ENCODE measurements around the gene FNDC10. TPM values are rescaled to one million over a fixed set of nuclear protein-coding genes. Genes with fewer than 3 reads are reported as not detected.

Gene FNDC10
- total and polyA plus RNA-seq, 2 donors (not counting 3 experiments of a cell fraction or from before 2014, with no cell fraction given): 1.5 to 2.3 TPM

DNA sequence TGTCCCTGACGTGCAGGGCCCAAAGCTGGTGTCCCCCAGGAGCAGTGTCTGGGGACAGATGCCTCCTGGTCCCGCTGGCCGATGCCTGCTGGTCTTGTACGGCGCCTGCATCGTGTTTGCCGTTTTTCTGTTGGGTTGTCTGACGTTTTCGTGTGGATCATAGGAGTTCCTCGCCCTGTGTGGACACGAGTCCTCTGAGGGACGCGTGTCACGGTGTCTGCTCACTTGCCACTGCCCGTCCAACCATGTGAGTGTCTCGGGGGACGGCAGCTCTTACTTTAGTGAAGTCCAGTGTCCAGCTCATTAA is 22.8 kb upstream of the FNDC10 start:
- Histone ChIP-seq H3K9me1 (replicated peaks; ENCODE audit: control insufficient read depth, extremely low read depth, insufficient read depth, low read length) (no peaks in the 10 kb centered on the region), H4K20me1 (replicated peaks; ENCODE audit: control insufficient read depth, extremely low read depth, insufficient read depth, low read length) (no peaks in the 10 kb centered on the region), H3K4me2 (ENCODE audit: insufficient read depth, low read length) (no peak overlapping the region), H3K4me1 (ENCODE audit: control insufficient read depth, extremely low read depth, insufficient read depth, low read length) (no peaks in the 10 kb centered on the region), H3K36me3 (ENCODE audit: control insufficient read depth in 2 of 2, extremely low read depth in 1 of 2, insufficient read depth in 2 of 2, low read length in 2 of 2) (peaks cover 0 to 2% of the 10 kb centered on the region in 2 experiments), H3K27ac (ENCODE audit: insufficient read depth, low read depth, low read length) (no peak overlapping the region), H3K9me3 (replicated peaks; ENCODE audit: control insufficient read depth, insufficient read depth, low read length) (no peaks in the 10 kb centered on the region), H3K4me3 (replicated peaks in 1 of 3; ENCODE audit: insufficient read depth in 1 of 3, low read depth in 1 of 3, low read length in 3 of 3) (no peak overlapping the region), H3K27me3 (ENCODE audit: control insufficient read depth in 2 of 2, insufficient read depth in 2 of 2, low read length in 2 of 2) (no peaks in the 10 kb centered on the region), H2AFZ (ENCODE audit: low read depth, low read length) (no peak overlapping the region), H3K9ac (replicated peaks; ENCODE audit: extremely low read depth, insufficient read depth, low read length) (no peak overlapping the region), H3K79me2 (ENCODE audit: control insufficient read depth, insufficient read depth, low read length) (no peaks in the 10 kb centered on the region)
- BruUV-seq (replicated peaks): no TSS peak
- intact Hi-C loops (cut with micrococcal nuclease) (no loop called here), dilution Hi-C loops (cut with MboI; ENCODE audit: extremely low pct_ligation_motif_present, low sequenced_read_pairs) (no loop called here)
- ChIA-PET POLR2A (no interaction called here), CTCF (interaction anchor here (1.3 kb wide), 1 partner anchor 19 kb away, joined by 5 read pairs; no protein-coding TSS in a partner anchor)
- TF ChIP-seq CTCF (IDR thresholded peaks at IDR 0.05; ENCODE audit: extremely low read depth in 1 of 2, insufficient read depth in 1 of 2, low read depth in 1 of 2, low read length in 2 of 2) (no peak), FOS (IDR thresholded peaks at IDR 0.05; ENCODE audit: borderline replicate concordance, insufficient read depth, low read length) (no peak), EZH2 (IDR thresholded peaks at IDR 0.05; ENCODE audit: borderline replicate concordance, low read depth, low read length, severe bottlenecking) (no peak), POLR2AphosphoS5 (IDR thresholded peaks at IDR 0.05; ENCODE audit: insufficient read depth, low read depth, low read length) (no peak), JUN (IDR thresholded peaks at IDR 0.05; ENCODE audit: borderline replicate concordance, insufficient read depth, insufficient read length, low read depth) (no peak), POLR2A (IDR thresholded peaks at IDR 0.05; ENCODE audit: low read depth, low read length) (no peak), MYC (IDR thresholded peaks at IDR 0.05; ENCODE audit: low read depth, low read length) (no peak), GATA2 (IDR thresholded peaks at IDR 0.05; ENCODE audit: insufficient read depth, insufficient read length, low read depth, low read length) (no peak)
- TF ChIP-seq, protein P1, sequence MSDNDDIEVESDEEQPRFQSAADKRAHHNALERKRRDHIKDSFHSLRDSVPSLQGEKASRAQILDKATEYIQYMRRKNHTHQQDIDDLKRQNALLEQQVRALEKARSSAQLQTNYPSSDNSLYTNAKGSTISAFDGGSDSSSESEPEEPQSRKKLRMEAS (IDR thresholded peaks at IDR 0.05; ENCODE audit: insufficient read depth, insufficient read length): no peak
- no peak for DNase-seq (ENCODE audit: low read depth, low spot score)
- no peak for FAIRE-seq

All from endothelial cell of umbilical vein (primary cell).